ACHN (cell line): ENCODE data around the gene SIT1.
"Not testable (repeated sequence)": the region's sequence is repeated elsewhere in the genome, so short reads cannot be mapped to it uniquely, and the experiment has no call there.

Source experiments
- DNase-seq: peaks from one replicate; pipeline ENCODE4 v3.0.0-alpha.2; 2015
- in situ Hi-C: cut with HindIII; loops from 2 replicates; pipeline ENCODE4 v1.10.0; 2017; ENCODE audit warnings: low sequenced_read_pairs, low pct_ligation_motif_present, low pct_unique_long_range_greater_than_20kb

The SIT1 gene

DNA sequence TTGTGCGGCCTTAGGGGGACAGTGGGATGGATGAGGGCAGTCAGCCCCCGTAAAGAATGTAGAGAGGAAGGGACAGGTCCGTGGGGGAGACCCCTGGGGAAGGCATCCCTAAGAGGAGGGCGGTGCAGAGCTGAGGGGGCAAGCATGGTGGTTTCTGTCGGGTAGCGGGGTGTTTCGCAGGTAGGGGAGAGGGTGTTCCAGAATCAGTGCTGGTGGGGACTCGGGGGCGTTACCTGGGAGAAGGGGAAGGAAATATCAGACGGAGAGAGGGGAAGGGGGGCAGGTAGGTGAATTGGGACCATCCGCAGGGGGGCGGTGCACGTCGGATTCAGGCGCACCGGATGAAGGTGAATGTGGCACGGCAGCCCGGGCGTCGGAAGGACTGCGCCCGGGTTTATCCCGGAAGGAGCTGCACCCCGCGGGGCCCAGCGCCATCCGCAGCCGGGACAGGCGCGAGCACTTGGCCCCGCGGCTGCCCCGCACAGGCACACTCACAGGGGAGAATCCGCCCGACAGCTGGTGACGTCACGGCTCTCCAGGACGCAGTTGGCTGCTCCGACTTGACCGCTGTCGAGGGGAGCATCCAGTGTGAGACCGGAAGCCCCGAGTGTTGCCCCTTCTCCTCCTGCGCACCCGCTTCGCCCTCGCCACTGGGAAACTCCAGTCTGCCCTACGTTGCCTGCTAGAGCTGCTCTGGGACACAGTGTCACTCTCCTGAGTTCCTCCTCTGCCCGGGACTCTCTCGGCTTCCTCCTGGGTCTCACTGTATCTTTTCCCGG lies 33.9 kb downstream of the SIT1 start:
- peak; percentile 40 for DNase-seq
- in situ Hi-C loops = no loop called here

- DNase-seq = no peak
- in situ Hi-C loops = no loop called here
These were observed 34.6 kb downstream of the SIT1 start for GRCh38 chr9:35615981-35616680.

GRCh38 chr9:35612843-35613242 lies 37.9 kb downstream of the SIT1 start:
- DNase-seq = no peak
- in situ Hi-C loops = no loop called here

DNA sequence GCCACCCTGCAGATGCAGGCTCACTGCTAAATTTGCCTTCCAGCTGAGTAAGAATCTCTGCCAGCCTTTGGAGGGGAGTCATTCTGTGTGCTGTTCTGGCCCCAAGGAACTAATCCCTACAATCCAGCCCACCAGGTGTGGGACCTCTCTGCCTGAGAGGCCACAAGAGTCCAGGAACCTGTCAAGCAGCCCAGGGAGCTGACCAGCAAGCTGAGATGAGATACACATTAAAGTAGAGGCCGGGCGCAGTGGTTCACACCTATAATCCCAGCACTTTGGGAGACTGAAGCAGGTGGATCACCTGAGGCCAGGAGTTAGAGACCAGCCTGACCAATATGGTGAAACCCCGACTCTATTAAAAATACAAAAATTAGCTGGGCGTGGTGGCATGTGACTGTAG lies 38.7 kb downstream of the SIT1 start:
- DNase-seq, in situ Hi-C loops: not testable (repeated sequence)

GRCh38 chr9:35611230-35611797 lies 39.4 kb downstream of the SIT1 start:
- in situ Hi-C loops = no loop called here
- DNase-seq = peak; percentile 40

- in situ Hi-C loops = no loop called here
- DNase-seq = no peak
These were observed 40.9 kb downstream of the SIT1 start for GRCh38 chr9:35609820-35610163.

- no peak for DNase-seq
- in situ Hi-C loops = no loop called here
These were observed 41.5 kb downstream of the SIT1 start for GRCh38 chr9:35609001-35609819.

GRCh38 chr9:35608221-35608620 lies 42.5 kb downstream of the SIT1 start:
- DNase-seq = no peak
- in situ Hi-C loops = no loop called here

GRCh38 chr9:35606726-35607125 lies 44.0 kb downstream of the SIT1 start:
- DNase-seq = no peak
- in situ Hi-C loops = no loop called here

GRCh38 chr9:35606138-35606504 lies 44.6 kb downstream of the SIT1 start:
- in situ Hi-C loops = no loop called here
- DNase-seq = peak; percentile 2

DNA sequence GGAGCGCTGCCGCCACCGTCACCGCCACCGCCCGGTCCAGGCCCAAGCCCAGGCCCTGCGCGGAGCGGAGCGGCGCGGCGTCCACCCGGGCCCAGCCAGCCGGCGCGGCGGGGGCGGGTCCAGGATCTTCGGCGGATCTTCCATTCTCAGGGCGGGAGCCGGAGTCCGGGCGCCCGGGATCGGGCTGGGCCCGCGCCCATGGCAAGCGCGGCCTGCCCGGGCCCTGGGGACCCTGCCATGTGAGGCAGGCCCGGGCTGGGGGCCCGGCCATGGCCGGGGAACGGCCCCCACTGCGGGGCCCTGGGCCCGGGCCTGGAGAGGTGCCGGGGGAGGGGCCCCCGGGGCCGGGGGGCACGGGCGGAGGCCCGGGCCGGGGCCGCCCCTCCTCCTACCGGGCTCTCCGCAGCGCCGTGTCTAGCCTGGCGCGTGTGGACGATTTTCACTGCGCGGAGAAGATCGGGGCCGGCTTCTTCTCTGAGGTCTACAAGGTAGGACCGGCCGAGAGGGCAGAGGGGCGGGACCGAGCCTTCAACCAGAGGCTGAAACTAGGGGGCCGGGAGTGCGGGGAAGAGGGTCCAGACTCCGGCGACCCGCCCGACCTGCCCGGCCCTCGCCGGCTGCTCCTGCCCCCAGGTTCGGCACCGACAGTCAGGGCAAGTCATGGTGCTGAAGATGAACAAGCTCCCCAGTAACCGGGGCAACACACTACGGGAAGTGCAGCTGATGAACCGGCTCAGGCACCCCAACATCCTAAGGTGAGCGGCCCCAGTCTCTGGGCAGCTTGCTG lies 45.2 kb downstream of the SIT1 start:
- in situ Hi-C loops = no loop called here

DNA sequence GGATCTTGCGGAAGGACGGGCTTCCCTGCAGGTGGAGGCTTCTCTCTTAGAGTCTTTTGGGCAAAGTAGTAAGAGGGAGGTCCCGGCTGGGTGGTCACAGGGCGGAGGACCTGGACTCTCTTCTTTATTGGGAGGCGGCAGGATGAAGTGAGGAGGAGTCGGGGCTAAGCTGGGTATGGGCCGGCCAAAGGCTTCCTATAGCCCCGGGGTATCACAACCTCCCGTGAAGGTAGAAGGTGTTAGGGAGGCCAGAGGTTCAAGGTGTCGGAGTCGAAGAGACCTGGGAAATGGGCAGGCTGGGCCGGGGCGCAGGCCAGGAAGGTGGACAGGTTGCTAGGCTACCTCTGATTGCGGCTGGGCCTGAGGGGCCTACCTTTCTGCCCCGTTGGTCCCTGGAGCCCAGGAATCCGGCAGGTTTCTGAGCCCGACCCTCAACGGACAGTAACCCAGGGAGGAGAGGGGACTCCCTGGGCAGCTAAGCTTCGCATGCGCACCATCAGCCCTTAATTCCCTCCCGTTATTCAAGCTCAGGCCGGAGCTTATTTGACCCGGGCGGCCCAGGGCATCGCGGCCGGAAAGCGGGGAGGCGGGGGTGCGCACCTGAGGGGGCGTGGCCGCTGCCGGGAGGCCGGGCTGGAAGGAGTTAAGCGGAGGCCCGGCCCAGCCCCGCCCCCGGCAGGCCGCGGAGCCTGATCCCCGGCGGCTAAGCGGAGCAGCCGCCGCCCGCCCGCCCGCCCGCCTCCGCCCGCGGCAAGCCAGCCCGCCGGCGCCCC lies 46.0 kb downstream of the SIT1 start, which contains the start of gene TESK1:
TSS of gene TESK1 (plus strand) at position 685 of the 773 bp plus-strand sequence. CDS start 358 bp downstream, outside the sequence.
- peak; percentile 73 for DNase-seq
- in situ Hi-C loops = no loop called here

More for the DNA sequence above, 45.2 kb downstream of the SIT1 start:
- peak; percentile 3 for DNase-seq

DNA sequence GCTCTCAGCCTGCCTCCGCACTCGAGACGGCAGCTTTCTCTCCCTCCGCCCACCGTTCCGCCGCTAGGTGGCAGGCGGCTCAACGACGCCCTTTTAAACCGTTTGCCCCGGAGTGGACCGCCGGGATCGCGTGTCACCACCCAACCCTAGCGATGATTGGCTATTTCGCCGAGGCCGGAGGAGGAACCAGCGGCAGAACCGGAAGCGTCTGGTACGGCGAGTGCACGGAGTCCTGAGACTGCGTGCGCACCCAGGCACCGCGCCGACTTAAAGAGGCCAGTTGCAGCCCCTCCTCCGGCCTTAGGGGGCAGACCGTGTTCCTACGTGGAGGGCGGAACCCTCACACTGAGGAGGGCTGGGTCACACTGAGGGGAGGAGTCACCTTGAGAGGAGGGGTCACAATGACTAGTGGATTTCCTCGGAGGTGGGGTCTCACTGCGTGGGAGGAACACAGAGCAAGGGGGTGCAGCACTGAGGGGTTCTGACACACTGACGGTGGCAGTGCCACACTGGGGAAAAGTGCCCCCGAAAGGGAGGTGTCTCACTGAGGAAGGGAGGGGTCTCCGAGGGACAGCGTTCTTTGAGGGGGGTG lies 46.6 kb downstream of the SIT1 start:
- in situ Hi-C loops = no loop called here

DNA sequence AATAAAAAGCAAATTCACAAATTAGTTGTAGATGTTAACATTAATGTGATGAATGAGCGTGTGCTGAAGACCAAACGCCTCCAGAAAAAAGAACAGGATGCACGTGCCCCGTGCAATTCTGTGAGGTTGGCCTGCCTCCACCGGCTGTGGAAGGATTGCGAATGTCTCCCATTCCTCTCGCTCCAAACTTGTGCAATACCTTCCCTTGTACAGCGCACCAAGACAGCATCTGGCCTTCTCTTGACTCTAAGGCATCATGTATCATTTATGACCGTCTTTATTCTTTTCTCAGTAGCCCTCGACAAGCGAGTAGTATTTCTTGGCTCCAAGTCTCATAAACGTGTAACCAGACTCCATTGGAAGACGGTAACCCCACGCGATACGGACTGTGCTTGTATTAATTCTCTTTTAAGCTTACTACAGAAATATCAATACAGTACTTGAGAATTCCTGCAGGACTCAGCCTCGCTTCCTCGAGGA lies 47.2 kb downstream of the SIT1 start:
- in situ Hi-C loops = no loop called here
- DNase-seq = no peak

More for the DNA sequence above, 46.6 kb downstream of the SIT1 start:
- DNase-seq = peak; percentile 98

DNA sequence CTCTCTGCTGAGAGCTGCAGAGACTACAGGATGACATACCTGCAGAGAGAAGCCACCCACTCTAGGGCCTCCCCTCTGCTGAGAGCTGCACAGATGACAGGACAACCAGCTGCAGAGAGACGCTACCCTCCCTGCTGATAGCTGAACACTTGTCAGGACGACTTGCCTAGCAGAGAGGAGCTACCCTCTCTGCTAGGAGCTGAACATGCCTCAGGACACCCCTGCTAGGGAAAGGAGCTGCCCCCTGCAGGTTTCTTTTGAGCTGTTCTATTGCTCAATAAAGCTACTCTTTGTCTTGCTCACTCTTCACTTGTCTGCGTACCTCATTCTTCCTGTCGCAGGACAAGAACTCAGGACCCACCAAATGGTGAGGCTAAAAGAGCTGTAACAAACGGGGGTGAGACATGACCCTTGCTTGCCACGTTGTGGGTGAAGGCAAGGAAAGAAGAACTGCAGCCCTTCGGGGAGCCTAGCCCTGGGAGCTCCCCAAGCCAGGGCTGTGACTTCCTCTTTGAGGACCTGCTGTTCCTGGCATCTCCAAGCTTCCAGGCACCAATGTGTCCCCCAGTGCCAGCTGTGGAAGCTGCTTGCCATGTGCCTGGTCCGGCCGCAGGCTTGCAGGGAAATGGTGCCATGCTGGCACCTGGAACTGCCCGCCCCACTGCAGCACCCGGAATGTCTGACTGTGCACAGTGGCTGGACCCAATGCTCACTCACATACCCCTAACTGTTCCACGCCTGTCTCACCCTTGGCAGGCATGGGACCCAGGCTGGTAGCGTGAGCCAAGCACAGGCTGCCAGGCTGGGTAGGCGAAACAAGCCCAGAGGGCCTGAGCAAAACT lies 50.7 kb downstream of the SIT1 start:
- no peak for DNase-seq
- in situ Hi-C loops = no loop called here
